Renal cortex interstitium (tissue), 11 donors: ENCODE results near the gene UBE2O. TPM values are rescaled to one million over a fixed set of nuclear protein-coding genes. Genes with fewer than 3 reads are reported as not detected.

ENCODE experiments used
- DNase-seq, 11 donors: peaks; one replicate each; pipeline ENCODE4 v3.0.0-alpha.2; 2013; ENCODE audit warnings: low read depth in 9 of 11, low spot score in 4 of 11; ENCODE audit errors: extremely low read depth in 1 of 11
- polyA plus RNA-seq, 3 donors: library from polyadenylated mRNA; unstranded; fragments of 120-200 nt; gene quantifications; one replicate each; pipeline ENCODE4 v1.2.1, GENCODE V29; 2013; ENCODE audit not compliant: insufficient read length in 3 of 3

Gene UBE2O
- polyA plus RNA-seq, 3 donors: 26.4 to 31.8 (median 28.6) TPM

DNA sequence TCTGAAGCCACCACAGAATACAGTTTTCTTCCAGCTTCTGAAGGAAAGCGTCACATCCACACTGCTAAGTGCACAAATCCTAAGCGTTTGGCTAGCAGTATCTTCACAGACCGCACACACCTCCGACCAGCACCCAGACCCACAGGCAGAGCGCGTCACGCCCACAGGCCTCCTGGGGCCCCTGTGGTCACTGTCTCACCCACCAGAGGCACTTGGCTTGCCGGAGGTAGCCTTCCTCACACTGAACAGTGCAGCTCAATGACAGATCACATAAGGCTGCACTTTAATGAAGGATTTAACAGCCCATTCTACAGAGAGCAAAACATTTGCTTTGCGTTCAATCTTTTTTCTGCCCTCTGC lies 47.4 kb downstream of the UBE2O start:
- DNase-seq: no peak

DNA sequence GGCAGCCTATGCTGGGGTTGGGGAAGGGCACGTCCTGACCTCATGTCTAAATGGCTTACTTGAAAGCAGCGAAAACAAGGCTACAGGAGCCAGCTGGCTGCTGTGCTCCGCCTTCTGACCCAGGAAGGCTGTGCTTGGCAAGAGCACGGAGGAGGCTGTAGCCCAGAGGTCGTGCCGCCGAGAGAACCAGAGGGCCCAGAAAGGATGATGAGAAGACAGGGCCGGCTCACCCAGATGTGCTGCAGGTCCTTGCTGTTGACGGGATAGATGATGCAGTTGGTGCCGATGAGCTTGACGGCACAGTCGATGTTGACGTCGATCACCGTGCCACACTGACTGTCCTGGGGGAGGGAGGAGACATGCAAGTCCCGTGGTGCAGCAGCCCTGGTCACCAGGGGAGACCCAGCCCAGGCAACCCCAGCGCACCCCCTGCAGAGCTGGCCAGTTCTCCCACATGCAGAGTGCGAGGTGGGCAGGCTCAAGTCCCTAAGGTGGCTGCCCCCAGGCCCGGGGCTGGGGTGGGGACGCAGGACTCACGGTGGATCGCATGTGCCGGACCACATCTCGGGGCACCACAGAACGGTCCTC lies 47.9 kb downstream of the UBE2O start:
- DNase-seq: no peak

GRCh38 chr17:76404256-76404655 lies 48.7 kb downstream of the UBE2O start:
- DNase-seq: no peak

GRCh38 chr17:76402711-76403110 lies 50.2 kb downstream of the UBE2O start:
- no peak for DNase-seq

DNA sequence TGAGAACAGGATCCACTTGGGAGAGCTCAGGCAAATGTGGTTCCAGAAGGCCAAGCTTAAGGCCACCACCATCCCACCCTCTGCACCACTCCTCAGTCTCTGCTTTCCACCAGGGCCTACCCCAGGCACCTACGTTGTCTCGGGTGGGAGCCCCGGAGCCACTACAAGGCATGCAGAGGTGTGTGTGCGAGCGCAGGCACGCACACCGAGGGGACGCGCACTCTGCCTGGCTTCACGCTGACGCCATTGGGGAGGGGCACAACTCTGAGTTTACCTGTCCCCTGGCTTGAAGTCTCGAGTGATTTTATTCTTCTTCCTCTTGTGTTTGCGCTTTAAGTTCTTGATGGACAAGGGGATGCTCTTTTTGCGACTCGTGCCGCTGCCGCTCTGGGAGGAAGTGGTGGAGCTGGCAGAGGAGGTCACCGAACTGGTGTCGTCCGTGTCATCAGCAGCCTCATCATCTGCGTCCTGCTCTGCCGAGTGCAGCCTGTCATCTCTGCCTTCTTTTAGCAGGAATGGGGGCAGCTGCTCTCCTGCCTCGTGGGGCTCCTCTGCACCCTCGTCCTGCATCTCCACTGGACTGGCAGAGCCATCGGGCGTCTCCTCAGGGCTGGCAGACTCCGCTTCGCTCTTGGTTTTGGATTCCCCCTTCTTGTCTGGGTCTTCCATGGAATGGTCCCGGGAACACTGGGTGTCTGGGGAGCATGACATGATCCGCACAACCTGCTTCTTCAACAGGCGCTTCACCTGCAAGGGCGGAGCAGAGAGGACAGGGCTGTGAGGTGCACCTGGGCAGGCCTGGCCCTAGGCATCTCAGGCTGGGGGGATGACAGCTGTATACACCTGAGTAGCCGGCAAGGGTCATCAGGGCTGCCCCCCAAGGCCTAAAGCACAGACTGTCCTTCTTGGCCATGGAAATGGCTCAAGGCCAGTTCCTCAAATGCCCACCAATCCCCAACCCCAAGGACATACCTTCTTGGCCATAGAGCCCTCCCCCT lies 53.5 kb downstream of the UBE2O start:
- no peak for DNase-seq

DNA sequence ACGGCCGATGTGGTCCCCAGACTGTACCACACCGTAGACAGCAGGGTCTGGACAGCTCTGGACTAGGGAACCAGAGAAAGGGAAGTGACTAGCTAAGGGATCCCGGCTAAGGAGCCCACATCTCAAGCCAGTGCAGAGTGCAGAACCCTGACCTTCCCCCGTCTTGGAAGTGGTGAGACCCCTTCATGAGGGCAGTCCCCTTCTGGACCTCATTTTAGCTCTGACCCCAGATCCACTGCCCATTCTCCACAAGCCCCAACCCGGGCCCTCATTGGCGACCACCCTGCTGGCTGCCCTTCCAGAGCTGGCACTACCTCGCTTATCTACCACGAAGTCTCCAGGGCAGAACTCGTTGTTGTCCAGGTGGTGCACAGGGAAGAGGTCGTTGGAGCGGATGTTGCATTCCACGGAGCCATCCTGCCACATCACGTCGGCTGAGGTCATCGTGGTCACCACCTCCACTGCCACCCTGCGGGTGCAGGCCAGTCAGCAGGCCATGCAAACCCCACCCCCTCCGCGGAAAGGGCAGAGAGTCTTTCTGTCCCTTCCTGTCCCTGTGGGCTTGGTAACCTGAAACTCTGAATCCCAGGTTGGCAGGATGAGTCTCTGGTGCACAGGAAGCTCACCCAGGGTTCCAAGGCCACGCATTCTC lies 54.3 kb downstream of the UBE2O start:
- DNase-seq: no peak

DNA sequence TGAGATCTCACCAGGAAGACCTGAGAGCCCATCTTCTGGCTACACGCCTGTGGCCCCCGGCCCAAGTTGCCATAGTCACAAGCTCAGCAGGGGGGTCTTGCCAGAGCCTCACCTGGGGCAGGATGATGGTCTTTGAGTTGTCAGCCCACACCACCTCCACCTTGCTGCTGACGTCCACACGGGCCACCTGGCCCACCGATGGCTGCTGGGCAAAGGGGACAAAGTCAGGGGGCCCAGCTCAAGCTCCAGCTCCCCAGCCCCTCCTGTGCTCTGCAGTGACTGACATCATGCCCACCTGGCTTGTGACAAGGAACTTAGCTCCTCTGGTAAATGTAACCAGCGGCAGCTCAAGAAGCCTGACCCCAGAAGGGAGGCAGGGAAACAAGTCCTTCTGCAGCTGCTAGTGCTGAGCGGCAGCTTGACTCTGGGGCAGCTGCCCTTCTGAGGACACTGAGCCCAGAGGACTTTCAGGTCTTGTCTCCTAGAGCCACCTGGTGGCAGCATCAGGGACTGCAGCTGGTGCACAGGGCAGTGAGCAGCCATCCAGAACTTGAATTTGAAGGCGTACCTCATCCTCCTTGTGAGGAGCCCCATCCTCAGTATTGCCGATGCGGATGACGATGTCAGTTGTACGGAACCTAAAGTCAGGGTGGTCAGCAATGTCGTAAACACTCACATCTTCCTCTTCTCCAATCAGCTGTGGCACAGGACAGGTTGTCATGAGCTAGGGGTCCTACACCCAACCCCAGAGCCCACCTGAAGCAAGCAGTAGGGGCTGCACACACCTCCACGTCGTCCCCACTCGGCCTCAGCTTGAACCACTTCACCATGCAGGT lies 55.0 kb downstream of the UBE2O start:
- DNase-seq: peak in 9 of 11 donors; percentile 64 to 89 (median 81)

GRCh38 chr17:76397184-76397583 lies 55.8 kb downstream of the UBE2O start:
- DNase-seq: no peak

DNA sequence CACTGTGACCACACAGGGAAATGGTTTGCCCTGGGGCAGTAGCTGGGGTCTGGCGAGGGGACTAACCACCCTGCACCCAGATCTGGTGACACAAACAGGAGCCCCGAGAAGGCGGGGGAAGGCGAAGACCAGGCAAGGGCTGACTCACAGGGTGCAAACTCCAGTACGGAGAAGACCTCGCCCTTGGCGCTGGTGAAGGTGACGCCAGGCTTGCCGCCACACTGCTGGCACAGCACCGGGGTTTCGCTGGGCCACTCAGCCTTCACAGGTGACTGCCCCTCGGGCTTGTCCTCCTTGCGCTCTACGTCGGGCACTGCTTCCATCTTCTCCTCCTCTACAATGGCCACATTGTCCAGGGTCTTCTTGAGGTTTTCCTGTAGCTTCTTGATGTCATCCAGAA lies 57.0 kb downstream of the UBE2O start:
- no peak for DNase-seq

DNA sequence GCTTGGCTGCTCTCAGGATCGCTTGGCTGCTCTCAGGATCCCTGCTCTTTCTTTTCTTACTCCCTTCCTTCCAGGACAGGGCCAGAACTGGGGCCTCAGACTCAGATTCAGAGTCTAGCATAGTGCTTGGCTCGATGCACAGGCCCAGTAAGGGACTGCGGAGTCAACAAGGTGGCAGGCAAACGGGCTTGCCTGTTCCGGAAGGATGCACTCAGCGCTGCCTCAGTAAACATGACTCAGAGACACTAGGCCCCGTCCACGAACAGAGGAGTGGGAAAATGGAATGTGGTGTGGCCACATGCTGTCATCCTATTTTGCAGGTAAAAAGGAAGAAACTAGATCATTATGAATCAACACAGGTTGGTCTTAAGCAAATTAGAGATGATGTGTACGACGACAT lies 58.8 kb downstream of the UBE2O start:
- DNase-seq: no peak

GRCh38 chr17:76391200-76391715 lies 61.7 kb downstream of the UBE2O start:
- DNase-seq: no peak

DNA sequence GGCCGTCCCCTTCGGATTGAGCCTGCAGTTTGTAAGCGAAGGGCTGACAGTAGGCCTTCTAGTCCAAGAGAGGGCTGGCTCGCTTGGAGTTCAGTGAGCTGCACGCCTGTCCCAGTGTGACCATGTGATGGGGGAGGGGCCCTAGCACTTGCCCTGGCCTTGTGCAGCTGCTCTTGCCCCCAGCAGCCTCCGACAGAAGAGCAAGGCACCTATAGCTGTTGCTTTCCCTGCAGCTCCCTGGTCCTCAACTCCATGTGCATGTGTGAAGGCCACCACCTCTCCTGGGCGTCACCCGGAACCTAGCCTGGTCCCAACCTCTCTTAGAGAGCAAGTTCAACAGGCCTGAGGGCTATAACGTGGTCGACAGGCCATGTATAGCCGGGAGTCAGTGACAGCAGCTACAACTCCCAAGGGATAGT lies 62.9 kb downstream of the UBE2O start:
- no peak for DNase-seq

DNA sequence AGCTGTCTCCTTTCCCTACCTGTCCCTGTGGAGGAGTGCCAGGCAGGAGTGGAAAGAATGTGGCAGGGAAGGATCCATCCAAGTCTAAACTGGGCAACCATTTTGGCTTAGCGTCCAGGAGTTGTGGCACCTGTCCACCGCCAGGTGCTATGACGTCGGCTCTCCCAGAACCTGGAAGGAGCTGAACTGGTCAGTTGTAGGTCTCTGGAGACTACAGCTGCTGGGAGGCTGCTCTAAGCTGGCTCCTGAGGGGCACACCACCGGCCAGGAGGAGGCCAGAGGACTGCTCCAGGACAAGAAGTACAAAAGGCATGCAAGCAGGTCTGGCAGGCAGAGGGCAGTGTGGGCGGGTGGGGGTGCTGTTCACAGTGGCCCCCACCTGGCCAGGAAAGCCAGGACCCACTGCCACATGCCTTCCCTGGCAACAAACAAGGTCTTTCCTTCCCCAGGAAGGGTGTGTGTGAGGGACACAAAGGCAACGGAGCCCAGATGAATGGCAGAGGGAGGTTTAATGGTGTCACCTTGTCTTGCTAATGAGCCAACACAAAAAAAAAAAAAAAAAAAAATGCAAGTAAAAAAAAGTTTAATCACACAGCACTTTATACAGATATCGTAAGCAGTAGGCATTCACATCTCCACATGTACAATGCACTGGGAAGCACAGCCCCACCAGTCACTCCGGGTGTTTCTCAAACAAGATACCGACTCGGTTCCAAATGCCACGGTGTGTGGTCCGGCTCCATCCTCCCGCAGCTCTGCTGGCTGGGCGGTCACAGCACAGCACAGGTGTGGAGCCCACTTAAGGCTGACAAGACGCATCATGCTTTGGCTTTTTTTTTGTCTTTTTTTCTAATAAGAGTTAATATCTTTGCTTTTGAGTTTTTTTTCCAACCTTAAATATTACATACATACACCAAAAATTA lies 63.7 kb downstream of the UBE2O start:
- no peak for DNase-seq

- DNase-seq: no peak
These were observed 65.8 kb downstream of the UBE2O start for GRCh38 chr17:76386966-76387765.

DNA sequence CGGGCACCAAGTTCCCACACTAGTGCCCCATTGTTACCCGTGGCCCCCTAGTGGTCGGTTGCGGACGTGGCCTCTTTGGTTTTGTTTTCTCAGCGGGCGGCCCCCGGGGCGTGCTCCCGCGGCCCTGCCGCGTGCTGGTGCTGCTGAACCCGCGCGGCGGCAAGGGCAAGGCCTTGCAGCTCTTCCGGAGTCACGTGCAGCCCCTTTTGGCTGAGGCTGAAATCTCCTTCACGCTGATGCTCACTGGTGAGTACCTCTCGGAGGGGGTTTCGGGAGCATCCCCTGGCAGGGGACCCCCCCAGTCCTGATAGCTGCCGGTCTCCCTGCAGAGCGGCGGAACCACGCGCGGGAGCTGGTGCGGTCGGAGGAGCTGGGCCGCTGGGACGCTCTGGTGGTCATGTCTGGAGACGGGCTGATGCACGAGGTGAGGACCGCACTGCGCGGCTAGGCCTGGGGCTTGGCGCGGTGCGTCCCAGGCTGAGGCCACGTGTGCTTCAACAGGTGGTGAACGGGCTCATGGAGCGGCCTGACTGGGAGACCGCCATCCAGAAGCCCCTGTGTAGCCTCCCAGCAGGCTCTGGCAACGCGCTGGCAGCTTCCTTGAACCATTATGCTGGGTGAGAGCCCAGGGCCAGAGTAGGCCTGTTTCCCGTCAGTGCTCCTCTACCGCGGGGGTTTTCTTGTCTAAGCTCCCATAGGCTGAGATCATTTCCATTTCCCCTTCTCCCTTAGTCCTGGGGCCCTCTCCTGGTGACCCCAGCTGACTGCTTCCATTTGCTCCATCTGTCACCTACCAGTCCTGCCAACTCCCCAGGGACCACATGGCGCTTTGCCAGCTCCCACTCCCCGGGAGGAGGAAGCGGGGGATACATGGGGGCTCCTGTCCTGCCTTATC lies 66.8 kb downstream of the UBE2O start:
- no peak for DNase-seq
